Left lung (tissue), 10 donors: ENCODE measurements around the gene SH3BGRL2. TPM values are rescaled to one million over a fixed set of nuclear protein-coding genes. Genes with fewer than 3 reads are reported as not detected.

Experiments
- ATAC-seq: fragments of 200-7000 bp; cut with Tn5 transposase; one replicate; pipeline ENCODE4 v1.9.1; 2020; ENCODE audit warnings: moderate library complexity
- DNase-seq, 4 donors: peaks; one replicate each; pipeline ENCODE4 v3.0.0-alpha.2; 2013 to 2020
- H3K27ac ChIP-seq, 2 donors: fragments of 200-600 bp; sonication (generic) in 1 of 2; one replicate each; pipeline versions ENCODE4 v1.5.0 to v1.8.0; 2020 to 2021
- H3K27me3 ChIP-seq, 2 donors: fragments of 200-600 bp; sonication (generic) in 1 of 2; one replicate each; pipeline versions ENCODE4 v1.5.0 to v1.8.0; 2020 to 2021
- H3K36me3 ChIP-seq, 2 donors: fragments of 200-600 bp; sonication (generic) in 1 of 2; one replicate each; pipeline versions ENCODE4 v1.5.0 to v1.8.0; 2020 to 2021
- H3K4me1 ChIP-seq, 2 donors: fragments of 200-600 bp; one replicate each; pipeline ENCODE4 v1.8.0; 2021
- H3K4me3 ChIP-seq, 2 donors: fragments of 200-600 bp; sonication (generic) in 1 of 2; one replicate each; pipeline versions ENCODE4 v1.5.0 to v1.8.0; 2020 to 2021; ENCODE audit warnings: mild to moderate bottlenecking in 1 of 2
- H3K9me3 ChIP-seq, 2 donors: fragments of 200-600 bp; sonication (generic) in 1 of 2; one replicate each; pipeline versions ENCODE4 v1.5.0 to v1.8.0; 2020 to 2021
- intact Hi-C, 2 donors: fragments of 100-400 bp; cut with DNase I; formaldehyde crosslinking; loops; one replicate each; pipeline versions ENCODE4 v1.11.2 to v1.14.2; 2022
- polyA plus RNA-seq, 6 donors: library from polyadenylated mRNA; unstranded; fragments of 120-200 nt; gene quantifications; one replicate each; pipeline ENCODE4 v1.2.1, GENCODE V29; 2013; ENCODE audit not compliant: insufficient read length in 6 of 6
- total RNA-seq, 2 donors: library from RNA; stranded (reverse); fragmentation: NEBNext Ultra II Directional; extraction: Animal tissue kit (Norgen Biotek cat#: 25700); gene quantifications; one replicate each; pipeline ENCODE4 v1.2.1, GENCODE V29; 2021
- TF ChIP-seq, protein P1 (sequence below), 2 donors: fragments of 200-600 bp; sonication (generic) in 1 of 2; IDR thresholded peaks; one replicate each; pipeline versions ENCODE4 v1.5.0 to v1.8.0; 2021; ENCODE audit warnings: antibody characterized with exemption in 2 of 2
- donor health status: DM: no; HTN: yes; CAD: no.
- donor health status: DM: no; HTN: no; CAD: no.

Gene SH3BGRL2
- total and polyA plus RNA-seq, 8 donors: 22.0 to 45.7 (median 38.9) TPM

DNA sequence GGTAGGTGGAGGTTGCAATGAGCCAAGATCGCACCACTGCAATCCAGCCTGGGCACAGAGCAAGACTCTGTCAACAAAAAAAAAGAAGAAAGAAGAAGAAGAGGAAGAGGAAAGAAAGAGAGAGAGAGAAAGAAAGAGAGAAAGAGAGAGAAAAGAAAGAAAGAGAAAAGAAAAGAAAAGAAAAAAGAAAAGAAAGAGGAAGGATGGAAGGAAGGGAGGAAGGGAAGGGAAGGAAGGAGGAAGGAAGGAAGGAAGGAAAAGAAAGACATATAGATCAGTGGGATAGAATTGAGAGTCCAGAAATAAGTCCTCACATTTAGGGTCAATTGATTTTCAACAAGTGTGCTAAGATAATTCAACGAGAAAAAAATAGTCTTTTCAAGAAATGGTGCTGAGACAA, 34.0 kb upstream of the SH3BGRL2 start:
- no peak for ATAC-seq

DNA sequence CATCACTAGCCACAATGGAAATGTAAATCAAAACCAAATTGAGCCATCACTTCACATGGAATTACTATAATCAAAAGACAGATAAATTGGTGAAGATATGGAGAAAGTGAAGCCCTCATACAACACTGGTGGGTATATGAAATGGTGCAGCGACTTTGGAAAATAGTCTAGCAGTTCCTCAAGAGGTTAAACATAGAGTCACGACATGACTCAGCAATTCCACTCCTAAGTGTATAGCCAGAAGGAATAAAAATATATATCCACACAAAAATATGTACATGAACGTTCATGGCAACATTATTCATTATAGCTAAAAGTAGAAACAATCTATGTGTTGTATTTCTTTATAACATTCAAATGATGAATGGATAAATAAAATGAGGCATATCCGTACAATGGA, 33.1 kb upstream of the SH3BGRL2 start:
- Histone ChIP-seq H3K9me3 (no peaks in the 10 kb centered on the region), H3K4me3 (no peak overlapping the region), H3K27me3 (no peaks in the 10 kb centered on the region), H3K27ac (no peak overlapping the region), H3K36me3 (no peaks in the 10 kb centered on the region), H3K4me1 (no peaks in the 10 kb centered on the region)
- no peak for ATAC-seq
- intact Hi-C loops: no loop called here
- DNase-seq: no peak
- TF ChIP-seq, protein P1, sequence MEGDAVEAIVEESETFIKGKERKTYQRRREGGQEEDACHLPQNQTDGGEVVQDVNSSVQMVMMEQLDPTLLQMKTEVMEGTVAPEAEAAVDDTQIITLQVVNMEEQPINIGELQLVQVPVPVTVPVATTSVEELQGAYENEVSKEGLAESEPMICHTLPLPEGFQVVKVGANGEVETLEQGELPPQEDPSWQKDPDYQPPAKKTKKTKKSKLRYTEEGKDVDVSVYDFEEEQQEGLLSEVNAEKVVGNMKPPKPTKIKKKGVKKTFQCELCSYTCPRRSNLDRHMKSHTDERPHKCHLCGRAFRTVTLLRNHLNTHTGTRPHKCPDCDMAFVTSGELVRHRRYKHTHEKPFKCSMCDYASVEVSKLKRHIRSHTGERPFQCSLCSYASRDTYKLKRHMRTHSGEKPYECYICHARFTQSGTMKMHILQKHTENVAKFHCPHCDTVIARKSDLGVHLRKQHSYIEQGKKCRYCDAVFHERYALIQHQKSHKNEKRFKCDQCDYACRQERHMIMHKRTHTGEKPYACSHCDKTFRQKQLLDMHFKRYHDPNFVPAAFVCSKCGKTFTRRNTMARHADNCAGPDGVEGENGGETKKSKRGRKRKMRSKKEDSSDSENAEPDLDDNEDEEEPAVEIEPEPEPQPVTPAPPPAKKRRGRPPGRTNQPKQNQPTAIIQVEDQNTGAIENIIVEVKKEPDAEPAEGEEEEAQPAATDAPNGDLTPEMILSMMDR (IDR thresholded peaks at IDR 0.05): no peak

More for the DNA sequence above, 34.0 kb upstream of the SH3BGRL2 start:
- H3K4me1 ChIP-seq: no peaks in the 10 kb centered on the region
- no peak overlapping the region for H3K27ac ChIP-seq
- DNase-seq: no peak
- H3K36me3 ChIP-seq: no peaks in the 10 kb centered on the region
- H3K4me3 ChIP-seq: no peak overlapping the region
- TF ChIP-seq, protein P1 (IDR thresholded peaks at IDR 0.05): no peak
- no peaks in the 10 kb centered on the region for H3K9me3 ChIP-seq
- intact Hi-C loops: no loop called here
- H3K27me3 ChIP-seq: no peaks in the 10 kb centered on the region

DNA sequence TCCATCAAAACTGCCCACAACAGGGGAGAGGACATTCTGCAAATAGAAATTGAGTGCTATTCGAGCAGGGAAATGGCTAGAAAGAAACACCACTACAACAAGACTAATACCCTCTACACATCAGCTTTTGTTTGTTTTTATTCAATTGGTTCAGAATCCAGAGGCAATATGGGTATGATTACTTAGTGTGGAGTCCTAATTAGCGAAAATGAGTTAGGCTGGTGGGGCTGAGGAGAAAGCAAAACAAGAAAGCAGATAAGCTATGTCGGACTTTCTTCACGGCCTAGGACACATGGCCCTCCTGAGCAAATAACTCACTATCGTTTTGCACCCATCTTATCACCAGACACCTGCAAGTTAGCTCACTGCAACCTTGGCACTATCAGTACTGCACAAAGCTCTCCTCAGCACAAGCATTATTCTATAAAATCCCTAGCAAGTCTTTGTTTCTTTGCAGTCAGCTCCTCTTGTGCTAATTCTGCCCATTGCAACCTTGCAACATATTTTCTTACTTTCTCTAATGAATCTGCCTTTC, 31.3 kb upstream of the SH3BGRL2 start:
- H3K9me3 ChIP-seq: no peaks in the 10 kb centered on the region
- ATAC-seq (no peak), DNase-seq (no peak)
- H3K36me3 ChIP-seq: no peaks in the 10 kb centered on the region
- TF ChIP-seq, protein P1 (IDR thresholded peaks at IDR 0.05): no peak
- H3K4me1 ChIP-seq: no peaks in the 10 kb centered on the region
- no peaks in the 10 kb centered on the region for H3K27me3 ChIP-seq
- no peak overlapping the region for H3K4me3 ChIP-seq
- H3K27ac ChIP-seq: no peak overlapping the region
- intact Hi-C loops: no loop called here

DNA sequence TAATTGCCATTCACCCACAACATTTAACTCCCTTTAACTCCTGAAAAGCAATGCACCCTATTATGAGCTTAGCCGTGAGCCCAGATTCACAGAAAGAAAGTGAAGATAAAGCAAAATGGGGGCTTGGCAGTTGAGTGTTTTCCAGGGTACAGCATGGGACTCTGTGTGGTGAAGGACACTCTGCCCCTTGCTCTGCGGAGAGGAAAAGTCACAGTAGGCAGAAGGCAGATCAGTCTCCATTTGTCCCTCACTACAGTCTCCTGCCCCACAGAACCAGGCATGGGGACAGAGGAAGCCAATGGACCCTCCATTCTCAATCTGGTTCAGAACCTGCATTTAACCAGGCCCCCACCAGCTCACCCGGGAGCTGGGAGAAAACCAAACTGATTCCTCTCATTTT, 30.8 kb upstream of the SH3BGRL2 start:
- TF ChIP-seq, protein P1 (IDR thresholded peaks at IDR 0.05): no peak
- Histone ChIP-seq H3K27me3 (no peaks in the 10 kb centered on the region), H3K4me1 (no peaks in the 10 kb centered on the region), H3K9me3 (no peaks in the 10 kb centered on the region), H3K4me3 (no peak overlapping the region), H3K27ac (no peak overlapping the region), H3K36me3 (no peaks in the 10 kb centered on the region)
- no peak for ATAC-seq
- no peak for DNase-seq
- intact Hi-C loops: no loop called here

DNA sequence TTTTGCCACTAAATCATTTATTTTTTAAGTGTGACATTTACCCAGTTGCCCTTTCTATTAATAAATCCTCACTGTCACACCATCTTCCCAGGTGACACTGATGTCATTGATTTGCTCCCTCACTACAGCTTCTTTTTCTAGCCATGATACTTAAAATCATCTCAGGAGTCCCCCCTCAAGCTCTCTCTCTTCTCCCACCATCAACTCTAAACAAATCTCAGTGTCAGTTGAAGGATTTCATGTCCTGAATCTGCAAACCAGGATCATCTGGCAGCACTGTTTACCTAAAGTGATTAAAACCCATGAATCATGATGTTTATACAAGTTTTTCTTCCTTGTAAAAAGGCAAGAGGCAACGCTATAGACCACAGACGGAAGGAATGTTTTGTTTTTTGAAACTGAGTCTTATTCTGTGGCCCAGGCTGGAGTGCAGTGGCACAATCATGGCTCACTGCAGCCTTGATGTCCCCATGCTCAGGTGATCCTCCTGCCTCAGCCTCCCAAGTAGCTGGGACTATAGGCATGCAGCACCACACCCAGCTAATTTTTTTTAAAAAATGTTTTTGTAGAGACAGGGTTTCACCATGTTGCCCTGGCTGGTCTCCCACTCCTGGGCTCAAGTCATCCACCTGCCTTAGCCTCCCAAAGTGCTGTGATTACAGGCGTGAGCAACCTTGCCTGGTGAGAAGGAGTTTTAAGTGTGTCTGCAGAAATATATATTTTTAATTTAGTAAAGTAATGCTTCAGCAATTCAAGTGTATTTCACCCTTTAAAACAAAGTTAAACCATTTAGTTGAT, 30.1 kb upstream of the SH3BGRL2 start:
- intact Hi-C loops: no loop called here
- Histone ChIP-seq H3K27me3 (no peaks in the 10 kb centered on the region), H3K27ac (no peak overlapping the region), H3K36me3 (no peaks in the 10 kb centered on the region), H3K4me1 (no peaks in the 10 kb centered on the region), H3K4me3 (no peak overlapping the region), H3K9me3 (no peaks in the 10 kb centered on the region)
- TF ChIP-seq, protein P1 (IDR thresholded peaks at IDR 0.05): no peak
- ATAC-seq: no peak
- DNase-seq: no peak
